Skin epidermis (tissue), 12 donors: ENCODE data around the gene TPPP3.
"Not testable (repeated sequence)": the region's sequence is repeated elsewhere in the genome, so short reads cannot be mapped to it uniquely, and the experiment has no call there.

ENCODE experiments used
- H3K27ac ChIP-seq, 21 experiments: fragments of 200-600 bp; sonication (generic) in 11 of 21; one replicate each; pipeline ENCODE4 v1.5.0; 2020; ENCODE audit warnings: mild to moderate bottlenecking in 3 of 21, inconsistent platforms in 2 of 21, moderate library complexity in 2 of 21
- H3K4me3 ChIP-seq, 7 experiments: fragments of 200-600 bp; sonication (generic) in 2 of 7; one replicate each; pipeline ENCODE4 v1.5.0; 2020; ENCODE audit warnings: inconsistent platforms in 2 of 7, mild to moderate bottlenecking in 2 of 7, moderate library complexity in 1 of 7

TPPP3 gene

DNA sequence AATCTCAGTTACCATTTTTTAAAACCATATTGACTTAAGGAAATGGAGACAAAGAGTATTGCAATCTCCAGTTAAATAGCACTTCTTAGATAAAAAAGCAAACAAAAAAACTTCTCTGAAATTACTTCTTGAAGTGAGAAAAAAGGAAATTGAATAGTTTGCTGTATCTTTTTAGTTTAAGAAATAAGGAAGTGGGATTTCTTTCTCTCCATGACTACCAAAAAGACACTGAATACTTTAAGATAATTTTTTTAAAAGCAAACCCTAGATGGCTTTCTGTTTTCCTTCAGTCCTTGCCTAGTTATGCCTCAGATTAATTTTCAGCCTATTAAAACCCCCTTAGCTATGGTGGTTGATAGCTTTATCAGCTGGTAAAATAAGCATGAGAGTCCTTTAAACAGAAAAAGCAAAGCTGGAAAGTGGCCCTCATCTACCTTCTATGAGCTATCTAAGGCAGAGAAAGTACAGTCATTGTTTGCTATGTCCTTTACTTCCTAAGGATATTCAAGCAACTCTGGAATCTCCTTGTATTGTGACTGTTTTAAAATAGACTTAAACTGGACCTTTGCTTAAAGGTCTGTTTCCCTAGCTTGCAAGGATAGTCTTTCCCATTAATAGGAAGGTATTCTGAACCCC lies 28.6 kb downstream of the TPPP3 start:
- H3K27ac ChIP-seq, result peak overlapping the region in 4 of 21 experiments; percentile 6 to 32 (median 23)
- no peak overlapping the region for H3K4me3 ChIP-seq

GRCh38 chr16:67361038-67361437 lies 32.3 kb downstream of the TPPP3 start:
- Histone ChIP-seq H3K27ac (no peak overlapping the region), H3K4me3 (no peak overlapping the region)

GRCh38 chr16:67359540-67360269 lies 33.6 kb downstream of the TPPP3 start:
- H3K4me3 ChIP-seq, H3K27ac ChIP-seq: not testable (repeated sequence)

GRCh38 chr16:67357561-67357960 lies 35.7 kb downstream of the TPPP3 start:
- no peak overlapping the region for H3K4me3 ChIP-seq
- no peak overlapping the region for H3K27ac ChIP-seq

DNA sequence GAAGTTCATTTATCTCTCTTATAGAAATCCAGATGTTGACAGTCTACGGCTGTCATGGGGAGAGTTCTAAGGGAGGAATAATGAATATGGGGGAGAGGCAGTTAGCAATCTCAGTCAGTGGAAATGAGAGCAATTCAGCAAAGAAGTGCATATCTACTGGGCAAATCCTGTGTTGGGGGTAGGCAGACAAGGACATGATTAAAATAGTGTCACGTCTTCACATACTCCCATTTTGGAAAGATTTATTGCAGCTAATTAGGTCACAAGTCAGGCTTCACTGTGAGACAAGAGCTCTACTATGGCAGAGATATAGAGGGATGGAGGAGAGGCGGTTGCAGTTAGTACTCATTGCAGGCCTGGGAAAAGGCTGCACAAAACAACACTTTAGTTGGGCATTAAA lies 36.9 kb downstream of the TPPP3 start:
- Histone ChIP-seq H3K4me3 (no peak overlapping the region), H3K27ac (no peak overlapping the region)

GRCh38 chr16:67352463-67352862 lies 40.8 kb downstream of the TPPP3 start:
- H3K4me3 ChIP-seq, H3K27ac ChIP-seq: not testable (repeated sequence)

GRCh38 chr16:67350324-67350723 lies 43.0 kb downstream of the TPPP3 start:
- Histone ChIP-seq H3K4me3 (no peak overlapping the region), H3K27ac (no peak overlapping the region)

DNA sequence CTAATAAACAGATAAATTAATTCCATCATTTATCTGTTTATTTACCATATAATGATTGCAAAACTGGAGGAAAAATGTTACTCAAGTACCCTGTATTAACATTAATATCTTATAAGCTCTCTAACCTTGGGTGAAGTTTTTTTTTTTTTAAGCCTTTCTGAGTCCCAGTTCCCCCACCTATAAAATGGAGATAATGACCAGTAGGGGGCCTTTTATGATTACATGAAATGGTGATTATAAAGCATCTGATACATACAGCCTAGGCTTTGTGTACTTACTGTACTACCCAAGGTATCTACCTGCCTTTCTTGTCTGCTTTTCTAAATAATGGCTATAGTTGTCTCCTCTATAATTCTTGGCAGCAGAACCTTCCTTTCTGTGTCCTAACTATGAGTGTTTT lies 44.1 kb downstream of the TPPP3 start:
- no peak overlapping the region for H3K4me3 ChIP-seq
- no peak overlapping the region for H3K27ac ChIP-seq

DNA sequence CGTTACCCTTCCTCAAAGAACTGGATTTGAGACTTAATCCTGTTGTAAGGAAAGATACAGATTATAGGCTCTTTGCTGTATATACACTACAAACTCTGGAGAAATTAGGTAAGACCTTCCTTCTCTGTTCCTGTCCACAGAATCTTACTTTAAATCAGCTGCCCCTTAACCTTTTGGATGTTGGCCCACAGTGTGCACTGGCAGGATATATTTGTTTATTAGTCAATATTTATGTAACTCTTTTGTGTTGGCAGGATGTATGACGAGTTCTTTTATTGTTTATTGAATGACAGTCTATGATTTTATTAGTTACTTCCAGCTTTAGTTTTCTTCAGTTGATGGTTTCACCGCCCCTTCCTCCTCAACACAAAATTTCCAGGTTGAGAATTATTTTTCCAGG lies 47.0 kb downstream of the TPPP3 start:
- no peak overlapping the region for H3K27ac ChIP-seq
- H3K4me3 ChIP-seq, result no peak overlapping the region

- H3K4me3 ChIP-seq, result no peak overlapping the region
- H3K27ac ChIP-seq, result no peak overlapping the region
Measured at GRCh38 chr16:67345401-67345800, 47.9 kb downstream of the TPPP3 start.

DNA sequence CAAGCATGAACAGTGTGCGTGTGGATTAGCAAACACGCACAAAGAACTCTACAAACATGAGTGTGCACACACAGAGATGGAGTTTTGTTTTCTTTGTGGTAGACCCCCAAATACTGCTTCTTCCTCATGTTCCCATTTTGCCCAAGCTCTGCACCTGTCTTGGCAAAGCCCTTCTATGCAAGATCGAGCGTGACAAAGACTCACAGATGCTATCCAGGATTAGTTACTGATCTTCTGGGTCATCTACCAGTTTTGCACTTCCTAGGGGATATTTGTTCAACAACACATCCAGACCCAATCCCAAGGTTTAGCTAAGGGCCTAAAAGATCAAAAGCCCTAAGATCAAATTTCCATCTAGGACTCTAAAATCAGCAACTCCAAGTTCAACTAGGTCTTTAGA lies 50.7 kb downstream of the TPPP3 start:
- Histone ChIP-seq H3K27ac (no peak overlapping the region), H3K4me3 (no peak overlapping the region)

- no peak overlapping the region for H3K4me3 ChIP-seq
- no peak overlapping the region for H3K27ac ChIP-seq
Measured at GRCh38 chr16:67341250-67341649, 52.0 kb downstream of the TPPP3 start.
